Kidney epithelial cell (primary cell): ENCODE measurements around the gene VRK3. TPM values are rescaled to one million over a fixed set of nuclear protein-coding genes. Genes with fewer than 3 reads are reported as not detected.

Experiments used
- DNase-seq: peaks from one replicate; pipeline ENCODE4 v3.0.0-alpha.2; 2010; ENCODE audit warnings: low read depth
- H3K27me3 ChIP-seq: 2 replicates; pipeline ENCODE4 v1.6.0; 2011; ENCODE audit warnings: low read length; ENCODE audit not compliant: control insufficient read depth, insufficient read depth
- H3K36me3 ChIP-seq: 2 replicates; pipeline ENCODE4 v1.5.1; 2011; ENCODE audit warnings: low read length; ENCODE audit not compliant: control insufficient read depth, insufficient read depth
- H3K4me3 ChIP-seq: 2 replicates; pipeline ENCODE4 v1.5.1; 2011; ENCODE audit warnings: low read depth, mild to moderate bottlenecking, control low read depth, low read length
- CTCF ChIP-seq: IDR thresholded peaks from 2 replicates; pipeline ENCODE4 v1.5.1; 2011; ENCODE audit warnings: mild to moderate bottlenecking, moderate library complexity, low read length, control low read depth, inconsistent platforms; ENCODE audit not compliant: insufficient read depth, poor library complexity, severe bottlenecking
- total RNA-seq: library from RNA; depleted of rRNA; stranded (reverse); fragments of >200 nt; gene quantifications from 2 replicates; pipeline ENCODE4 v1.2.3, GENCODE V29; 2015

VRK3 gene
- total RNA-seq, 1 donor from 2014 or later, result 20.5 TPM

DNA sequence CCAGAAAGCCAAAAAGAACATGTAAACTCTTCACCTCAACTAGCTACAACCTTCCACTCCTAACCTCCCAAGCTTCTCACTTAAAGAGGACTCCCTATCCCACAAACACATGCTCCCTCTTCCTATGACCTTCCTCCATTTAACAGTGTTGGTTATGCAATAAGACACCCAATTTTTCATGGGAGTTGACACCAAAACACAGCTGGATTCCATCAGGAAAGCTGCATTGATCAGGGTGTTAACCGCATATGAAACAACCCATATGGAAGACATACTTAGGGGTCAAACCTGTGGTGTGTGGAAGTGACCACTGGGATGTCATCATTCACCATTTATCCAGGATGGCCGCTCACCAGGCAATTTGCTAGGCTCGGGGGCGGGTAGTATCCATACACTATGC lies 22.5 kb upstream of the VRK3 start:
- Histone ChIP-seq H3K36me3 (peaks cover 13% of the 10 kb centered on the region), H3K27me3 (peaks cover 2% of the 10 kb centered on the region), H3K4me3 (no peak overlapping the region)
- no peak for DNase-seq
- no peak for TF ChIP-seq CTCF

DNA sequence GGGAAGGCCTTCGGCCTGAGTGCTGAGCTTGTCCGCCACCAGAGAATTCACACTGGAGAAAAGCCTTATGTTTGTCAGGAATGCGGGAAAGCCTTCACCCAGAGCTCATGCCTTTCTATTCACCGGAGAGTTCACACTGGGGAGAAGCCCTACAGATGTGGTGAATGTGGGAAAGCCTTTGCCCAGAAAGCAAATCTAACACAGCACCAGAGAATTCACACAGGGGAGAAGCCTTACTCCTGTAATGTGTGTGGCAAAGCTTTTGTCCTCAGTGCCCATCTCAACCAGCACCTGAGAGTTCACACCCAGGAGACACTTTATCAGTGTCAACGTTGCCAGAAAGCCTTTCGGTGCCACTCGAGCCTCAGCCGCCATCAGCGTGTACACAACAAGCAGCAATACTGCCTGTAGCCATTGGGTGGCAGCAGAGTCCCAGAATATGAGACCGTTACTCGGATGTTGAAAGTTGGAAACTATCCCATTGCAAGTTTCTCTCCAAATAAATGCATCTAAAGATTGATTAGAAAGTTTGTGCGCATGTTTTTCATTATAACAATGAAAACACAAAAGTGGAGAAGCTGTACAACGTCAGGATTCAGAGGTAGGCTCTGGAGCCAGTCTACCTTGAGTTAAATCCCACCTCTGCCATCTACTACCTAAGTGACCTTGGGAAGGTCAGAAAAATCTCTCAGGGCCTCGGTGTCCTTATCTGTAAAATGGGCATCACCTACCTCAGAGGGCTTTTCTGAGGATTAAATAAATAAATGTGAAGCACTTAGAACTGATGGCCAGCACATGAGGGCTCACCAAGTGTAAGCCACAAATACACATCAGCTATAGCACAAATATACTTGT lies 21.7 kb upstream of the VRK3 start:
- DNase-seq, result no peak
- peaks cover 2% of the 10 kb centered on the region for H3K27me3 ChIP-seq
- H3K36me3 ChIP-seq, result peaks cover 14% of the 10 kb centered on the region
- no peak overlapping the region for H3K4me3 ChIP-seq
- TF ChIP-seq CTCF, result peak; percentile 30

DNA sequence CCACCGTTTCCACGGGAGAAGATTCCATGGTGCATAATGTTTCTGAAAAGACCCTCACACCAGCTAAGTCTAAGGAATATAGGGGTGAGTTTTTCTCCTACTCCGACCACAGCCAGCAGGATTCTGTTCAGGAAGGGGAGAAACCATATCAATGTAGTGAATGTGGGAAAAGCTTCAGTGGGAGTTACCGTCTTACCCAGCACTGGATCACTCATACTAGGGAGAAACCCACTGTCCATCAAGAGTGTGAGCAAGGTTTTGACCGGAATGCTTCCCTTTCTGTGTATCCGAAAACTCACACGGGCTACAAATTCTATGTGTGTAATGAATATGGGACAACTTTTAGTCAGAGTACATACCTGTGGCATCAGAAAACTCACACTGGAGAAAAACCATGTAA lies 19.8 kb upstream of the VRK3 start:
- Histone ChIP-seq H3K4me3 (no peak overlapping the region), H3K36me3 (peaks cover 16% of the 10 kb centered on the region), H3K27me3 (no peaks in the 10 kb centered on the region)
- TF ChIP-seq CTCF, result no peak
- DNase-seq, result no peak

DNA sequence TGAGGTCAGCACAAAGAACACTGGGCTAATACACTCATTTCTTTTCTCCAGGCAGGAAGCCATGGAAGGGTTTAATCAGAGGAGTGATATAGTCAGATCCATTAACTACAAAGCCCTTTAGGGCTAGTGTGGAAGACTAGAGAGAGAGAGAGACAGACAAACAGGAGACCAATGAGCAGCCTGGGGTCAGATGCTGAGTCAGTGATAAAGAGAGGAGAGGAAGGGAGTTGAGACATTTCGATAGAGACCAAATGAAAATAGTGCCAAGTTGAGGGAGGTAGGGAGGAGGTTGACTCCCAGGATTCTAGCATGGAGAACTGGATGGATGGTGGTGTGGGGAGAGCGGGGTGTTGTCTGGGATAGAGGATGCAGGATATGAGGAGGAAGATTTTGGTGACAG lies 18.8 kb upstream of the VRK3 start:
- H3K27me3 ChIP-seq, result no peaks in the 10 kb centered on the region
- H3K4me3 ChIP-seq, result no peak overlapping the region
- no peak for DNase-seq
- H3K36me3 ChIP-seq, result peaks cover 17% of the 10 kb centered on the region
- no peak for TF ChIP-seq CTCF

- Histone ChIP-seq H3K27me3 (no peaks in the 10 kb centered on the region), H3K4me3 (no peak overlapping the region), H3K36me3 (peaks cover 18% of the 10 kb centered on the region)
- DNase-seq, result no peak
- TF ChIP-seq CTCF, result no peak
Observed at GRCh38 chr19:50042363-50043024, 17.3 kb upstream of the VRK3 start.
